Neural crest cell (in vitro differentiated cells): ENCODE data around the gene PMVK. TPM values are rescaled to one million over a fixed set of nuclear protein-coding genes. Genes with fewer than 3 reads are reported as not detected.
A peak's percentile ranks its signal among the peaks of the same experiment; 100 is the strongest.

Experiments
- DNase-seq: peaks from one replicate; pipeline ENCODE4 v3.0.0; 2021; ENCODE audit warnings: low read depth, mixed read lengths, low spot score
- H3K27ac Mint-ChIP-seq: one replicate; pipeline ENCODE4 v1.8.0; 2021; ENCODE audit warnings: mild to moderate bottlenecking, mixed read lengths; ENCODE audit not compliant: unreplicated experiment
- H3K27me3 Mint-ChIP-seq: 2 replicates; pipeline ENCODE4 v1.8.0; 2021; ENCODE audit warnings: low read depth, mild to moderate bottlenecking, mixed read lengths
- H3K36me3 Mint-ChIP-seq: 2 replicates; pipeline ENCODE4 v1.8.0; 2021; ENCODE audit warnings: low read depth, mild to moderate bottlenecking, mixed read lengths
- H3K4me1 Mint-ChIP-seq: 2 replicates; pipeline ENCODE4 v1.8.0; 2021; ENCODE audit warnings: mixed read lengths
- H3K4me3 Mint-ChIP-seq: one replicate; pipeline ENCODE4 v1.8.0; 2021; ENCODE audit warnings: mild to moderate bottlenecking, mixed read lengths
- H3K9me3 Mint-ChIP-seq: 2 replicates; pipeline ENCODE4 v1.8.0; 2021; ENCODE audit warnings: mixed read lengths
- total RNA-seq: library from RNA; stranded (reverse); gene quantifications from 2 replicates; pipeline ENCODE4 v1.2.1, GENCODE V29; 2021
- TF ChIP-seq, protein P1 (sequence below): fragments of 200-600 bp; sonication (generic); conservative IDR thresholded peaks from 2 replicates; pipeline ENCODE4 v1.5.0; 2021; ENCODE audit warnings: antibody characterized with exemption, mild to moderate bottlenecking

PMVK gene
- total RNA-seq, 1 donor from 2014 or later, result 37.0 TPM

DNA sequence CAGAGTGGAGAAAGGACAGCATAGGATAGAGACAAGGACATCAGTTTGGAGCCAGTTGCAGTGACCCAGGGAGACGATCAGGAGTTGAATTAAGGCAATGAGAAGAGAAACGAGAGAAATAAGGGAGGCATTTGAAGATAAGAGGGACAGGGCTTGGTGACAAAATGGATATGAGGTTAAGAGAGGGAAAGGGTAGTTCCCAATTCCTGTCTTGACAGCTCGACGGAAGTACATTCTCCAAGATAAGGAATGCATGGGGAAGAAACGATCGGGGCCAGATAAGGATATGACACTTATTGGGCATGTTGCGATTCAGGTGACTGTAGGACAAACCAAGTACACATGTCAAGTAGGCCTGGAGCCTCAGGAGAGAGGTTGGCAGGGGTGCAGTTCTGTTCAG is 47.8 kb downstream of the PMVK start:
- H3K27me3 Mint-ChIP-seq, result no peaks in the 10 kb centered on the region
- peaks cover 29% of the 10 kb centered on the region for H3K4me1 Mint-ChIP-seq
- no peak for DNase-seq
- no peak overlapping the region for H3K4me3 Mint-ChIP-seq
- peaks cover 3% of the 10 kb centered on the region for H3K36me3 Mint-ChIP-seq
- H3K9me3 Mint-ChIP-seq, result peaks cover 3% of the 10 kb centered on the region
- no peak overlapping the region for H3K27ac Mint-ChIP-seq
- TF ChIP-seq, protein P1, sequence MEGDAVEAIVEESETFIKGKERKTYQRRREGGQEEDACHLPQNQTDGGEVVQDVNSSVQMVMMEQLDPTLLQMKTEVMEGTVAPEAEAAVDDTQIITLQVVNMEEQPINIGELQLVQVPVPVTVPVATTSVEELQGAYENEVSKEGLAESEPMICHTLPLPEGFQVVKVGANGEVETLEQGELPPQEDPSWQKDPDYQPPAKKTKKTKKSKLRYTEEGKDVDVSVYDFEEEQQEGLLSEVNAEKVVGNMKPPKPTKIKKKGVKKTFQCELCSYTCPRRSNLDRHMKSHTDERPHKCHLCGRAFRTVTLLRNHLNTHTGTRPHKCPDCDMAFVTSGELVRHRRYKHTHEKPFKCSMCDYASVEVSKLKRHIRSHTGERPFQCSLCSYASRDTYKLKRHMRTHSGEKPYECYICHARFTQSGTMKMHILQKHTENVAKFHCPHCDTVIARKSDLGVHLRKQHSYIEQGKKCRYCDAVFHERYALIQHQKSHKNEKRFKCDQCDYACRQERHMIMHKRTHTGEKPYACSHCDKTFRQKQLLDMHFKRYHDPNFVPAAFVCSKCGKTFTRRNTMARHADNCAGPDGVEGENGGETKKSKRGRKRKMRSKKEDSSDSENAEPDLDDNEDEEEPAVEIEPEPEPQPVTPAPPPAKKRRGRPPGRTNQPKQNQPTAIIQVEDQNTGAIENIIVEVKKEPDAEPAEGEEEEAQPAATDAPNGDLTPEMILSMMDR, result no peak

DNA sequence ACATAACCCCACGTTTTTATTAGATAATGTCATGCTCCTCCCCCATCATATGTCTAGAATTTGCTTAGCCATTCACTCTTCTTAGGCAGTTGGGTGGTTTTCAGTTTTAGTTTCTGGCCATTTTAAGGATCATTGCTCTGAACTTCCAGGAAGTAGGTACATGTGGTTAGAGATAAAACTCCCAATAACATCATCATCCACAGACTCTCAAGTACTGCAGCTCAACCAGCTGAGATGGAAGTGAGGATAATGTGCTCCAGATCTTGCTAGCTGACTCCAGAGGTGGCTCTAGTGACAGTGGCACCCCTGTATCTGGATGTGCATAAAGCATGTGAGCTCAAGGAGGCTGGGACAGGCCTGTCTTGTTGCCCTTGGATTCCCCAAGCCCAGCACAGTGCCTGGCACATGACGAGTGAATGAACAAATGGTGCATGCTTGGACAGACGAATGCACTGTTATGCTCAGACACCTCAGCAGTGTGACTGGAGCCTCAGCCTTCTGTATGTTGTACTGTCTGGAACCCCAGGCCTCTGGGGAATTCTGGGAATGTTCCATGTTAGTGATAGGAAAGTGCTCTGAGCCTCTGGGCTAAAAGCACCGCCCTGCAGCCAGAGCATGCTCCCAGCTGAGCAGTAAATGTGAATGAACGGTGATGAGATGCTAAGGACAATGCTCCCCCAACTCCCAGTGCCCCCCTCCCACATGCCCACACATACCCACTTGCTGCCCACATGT is 50.1 kb downstream of the PMVK start:
- Mint-ChIP-seq H3K27me3 (no peaks in the 10 kb centered on the region), H3K9me3 (no peaks in the 10 kb centered on the region), H3K4me3 (no peak overlapping the region), H3K27ac (no peak overlapping the region), H3K4me1 (peaks cover 33% of the 10 kb centered on the region), H3K36me3 (no peaks in the 10 kb centered on the region)
- TF ChIP-seq, protein P1, result no peak
- DNase-seq, result no peak

DNA sequence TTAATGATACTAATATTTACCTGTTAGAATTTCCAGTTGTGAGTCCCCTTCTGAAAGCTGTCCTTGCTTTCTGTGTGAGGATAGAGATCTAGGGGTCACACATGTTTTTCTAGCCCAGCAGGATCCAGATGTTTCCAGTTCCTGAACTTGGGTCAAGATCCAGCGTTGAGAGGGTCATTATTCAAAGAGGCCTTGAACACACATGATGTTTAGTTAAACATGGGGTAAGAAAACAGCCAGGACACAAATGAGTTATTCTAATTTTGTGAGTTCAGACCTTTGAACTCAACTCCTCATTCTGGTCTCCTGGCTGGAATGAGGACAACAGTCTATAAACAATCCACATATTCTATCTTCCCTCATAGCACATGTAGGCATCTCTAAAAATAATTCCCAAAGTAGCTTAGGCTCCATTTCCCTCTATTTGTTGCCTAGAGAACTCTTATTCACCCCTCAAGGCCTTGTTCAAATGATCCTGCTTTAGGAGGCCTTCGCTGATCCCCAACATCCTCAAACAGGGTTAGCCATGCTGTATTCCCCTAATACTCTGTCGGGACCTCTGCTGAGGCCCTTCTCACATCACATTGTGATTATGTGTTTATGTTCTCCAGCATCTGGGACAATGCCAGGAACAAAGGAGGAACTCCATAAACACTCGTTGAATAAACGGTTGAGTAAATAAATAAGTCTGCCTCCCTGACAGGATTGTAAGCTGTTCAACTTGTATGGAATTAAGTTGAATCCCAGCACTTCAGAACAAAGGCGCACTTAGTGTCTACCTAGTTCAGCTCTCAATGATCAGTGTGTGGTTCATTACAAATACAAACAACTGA is 51.4 kb downstream of the PMVK start:
- no peak for DNase-seq
- H3K4me3 Mint-ChIP-seq, result no peak overlapping the region
- peaks cover 33% of the 10 kb centered on the region for H3K4me1 Mint-ChIP-seq
- no peaks in the 10 kb centered on the region for H3K27me3 Mint-ChIP-seq
- TF ChIP-seq, protein P1, result no peak
- H3K9me3 Mint-ChIP-seq, result no peaks in the 10 kb centered on the region
- no peaks in the 10 kb centered on the region for H3K36me3 Mint-ChIP-seq
- no peak overlapping the region for H3K27ac Mint-ChIP-seq

DNA sequence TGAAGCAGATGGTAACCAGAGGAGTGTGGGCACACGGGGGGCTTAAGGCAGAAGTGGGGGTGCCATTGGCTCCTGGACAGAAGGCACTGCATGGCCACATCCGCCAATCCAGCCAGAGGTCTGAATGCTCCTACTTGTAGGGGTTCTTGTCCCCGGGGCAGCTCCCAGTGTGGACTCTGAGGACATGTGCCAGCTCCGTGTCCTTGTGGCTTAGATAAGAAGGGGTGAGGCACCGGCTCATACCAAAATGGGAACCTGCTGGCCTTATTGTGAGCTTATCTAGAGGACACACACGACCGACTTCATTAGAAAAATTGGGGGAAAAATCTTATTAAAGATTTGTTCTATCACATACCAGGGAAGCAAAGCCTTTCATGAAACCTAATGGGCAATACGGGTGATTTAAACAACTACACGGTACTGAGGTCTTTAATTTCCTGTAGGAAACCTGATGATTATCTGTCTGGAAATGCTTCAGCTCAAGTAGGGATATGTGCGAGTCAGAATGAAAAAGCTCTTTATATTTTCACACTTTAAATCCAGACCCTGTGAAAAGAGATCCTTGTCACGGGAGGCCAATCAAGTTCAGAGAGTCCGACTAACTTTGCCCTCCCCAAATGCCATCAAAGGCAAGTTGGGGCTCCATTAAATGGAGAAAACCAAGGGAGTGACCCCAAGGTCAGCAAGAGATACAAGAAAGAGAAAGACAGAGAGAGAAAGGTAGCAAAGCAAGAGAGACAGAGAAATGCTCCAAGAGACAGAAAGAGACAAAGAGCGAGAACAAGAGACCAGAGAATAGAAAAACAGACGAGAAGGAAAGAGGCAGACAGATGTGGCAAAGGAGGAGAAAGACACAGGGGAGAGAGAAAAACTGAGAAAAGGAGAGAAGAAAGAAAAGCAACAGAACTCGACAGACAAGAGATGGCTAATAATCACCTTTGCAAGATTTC is 52.3 kb downstream of the PMVK start:
- no peaks in the 10 kb centered on the region for H3K36me3 Mint-ChIP-seq
- H3K27ac Mint-ChIP-seq, result peak overlapping the region; percentile 4
- no peaks in the 10 kb centered on the region for H3K27me3 Mint-ChIP-seq
- no peak for DNase-seq
- H3K9me3 Mint-ChIP-seq, result no peaks in the 10 kb centered on the region
- TF ChIP-seq, protein P1, result no peak
- no peak overlapping the region for H3K4me3 Mint-ChIP-seq
- H3K4me1 Mint-ChIP-seq, result peaks cover 33% of the 10 kb centered on the region

DNA sequence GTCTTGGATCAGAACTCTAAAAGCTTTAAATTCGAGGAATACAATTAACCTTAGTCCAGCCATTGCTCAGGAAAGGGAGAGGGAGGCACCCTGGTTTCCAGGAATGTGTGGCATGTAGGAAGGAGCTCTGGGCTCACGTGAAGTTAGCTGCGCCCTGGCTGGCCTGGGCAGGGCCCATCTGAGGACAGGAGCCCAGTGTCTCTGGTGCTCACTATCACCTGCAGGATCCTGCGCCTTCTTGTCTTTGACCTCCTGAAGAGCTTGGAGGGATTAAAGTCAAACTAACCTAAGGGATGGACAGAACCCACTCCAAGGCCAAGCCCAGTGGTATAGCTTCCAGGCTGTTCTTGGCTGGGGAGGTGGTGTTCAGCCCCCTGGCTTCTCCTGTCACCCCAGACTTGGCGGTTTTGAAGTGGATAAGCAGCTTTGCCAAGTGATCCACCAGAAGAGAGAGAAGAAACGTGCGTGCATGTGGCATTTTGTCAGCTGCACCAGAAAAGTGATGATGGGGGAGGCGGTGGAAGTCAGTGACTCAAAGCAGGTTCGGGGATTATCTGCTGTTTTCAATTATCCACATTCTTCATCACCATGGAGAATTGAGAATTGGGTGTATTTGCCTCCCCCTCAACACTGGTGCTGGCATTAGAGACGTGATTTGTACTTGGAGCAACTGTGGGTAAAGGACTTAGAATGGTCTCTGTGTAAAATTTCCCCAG is 54.5 kb downstream of the PMVK start:
- H3K36me3 Mint-ChIP-seq, result no peaks in the 10 kb centered on the region
- H3K4me1 Mint-ChIP-seq, result peaks cover 29% of the 10 kb centered on the region
- no peak for DNase-seq
- no peak overlapping the region for H3K4me3 Mint-ChIP-seq
- no peaks in the 10 kb centered on the region for H3K27me3 Mint-ChIP-seq
- TF ChIP-seq, protein P1, result no peak
- no peaks in the 10 kb centered on the region for H3K9me3 Mint-ChIP-seq
- no peak overlapping the region for H3K27ac Mint-ChIP-seq
